HepG2 (cell line): ENCODE data around the gene SH2D3A. TPM values are rescaled to one million over a fixed set of nuclear protein-coding genes. Genes with fewer than 3 reads are reported as not detected.

Experiments
- ATAC-seq: fragments of 200-7000 bp; cut with Tn5 transposase; 3 replicates; pipeline ENCODE4 v1.9.1; 2020; ENCODE audit warnings: mild to moderate bottlenecking, moderate library complexity
- BruUV-seq: library from RNA; stranded (reverse); fragments of 400-500 nt; replicated peaks from 2 replicates; lab custom pipeline; 2021; lab: Mats Ljungman, UMichigan
- CTCF ChIA-PET: fragments of 300-600 bp; formaldehyde crosslinking; extraction: SDS; loops from one replicate; lab custom pipeline; 2021; ENCODE audit warnings: low total read pairs, inconsistent platforms, low intra/inter-chr PET ratio; lab: Yijun Ruan, JAX
- POLR2A ChIA-PET: fragments of 350-600 bp; sonication (Branson Sonifier 250); formaldehyde crosslinking; loops from one replicate; lab custom pipeline; 2020; ENCODE audit warnings: antibody characterized with exemption, inconsistent platforms; lab: Yijun Ruan, JAX
- DNase-seq: peaks from one replicate; pipeline ENCODE4 v3.0.0-alpha.2; 2015; ENCODE audit warnings: low spot score
- FAIRE-seq: peaks from 3 replicates; lab custom pipeline; 2011; peaks lifted over from hg19 to GRCh38; lab: Jason Lieb, UNC
- H2AFZ ChIP-seq: one replicate; pipeline ENCODE4 v1.6.1; 2011; ENCODE audit warnings: low read length, inconsistent platforms
- H3K27ac ChIP-seq: fragments of 300-600 bp; 3 replicates; pipeline ENCODE4 v1.8.0; 2011; ENCODE audit warnings: mixed run types, mild to moderate bottlenecking, mixed read lengths, low read length, inconsistent platforms; ENCODE audit not compliant: insufficient read depth; ENCODE audit errors: extremely low read length
- H3K27me3 ChIP-seq, 2 experiments: fragments of 200-600 bp in 1 of 2; 2 replicates in 1 of 2; 3 replicates in 1 of 2; pipeline versions ENCODE4 v1.6.0 to v1.8.0; 2011; ENCODE audit warnings: low read length in 2 of 2, mild to moderate bottlenecking in 2 of 2, moderate library complexity in 2 of 2, inconsistent platforms in 1 of 2; ENCODE audit not compliant: insufficient read depth in 2 of 2, control insufficient read depth in 1 of 2
- H3K36me3 ChIP-seq, 2 experiments: fragments of 200-600 bp in 1 of 2; replicated peaks in 1 of 2; 2 replicates in 1 of 2; 3 replicates in 1 of 2; pipeline versions ENCODE4 v1.5.1 to v1.8.0; 2011; ENCODE audit warnings: low read length in 2 of 2, inconsistent platforms in 1 of 2; ENCODE audit not compliant: insufficient read depth in 2 of 2, control insufficient read depth in 1 of 2
- H3K4me1 ChIP-seq: 2 replicates; pipeline ENCODE4 v1.5.1; 2012; ENCODE audit warnings: low read length, inconsistent platforms; ENCODE audit not compliant: insufficient read depth
- H3K4me2 ChIP-seq: 2 replicates; pipeline ENCODE4 v1.6.0; 2011; ENCODE audit warnings: low read depth, low read length, inconsistent platforms
- H3K4me3 ChIP-seq, 3 experiments: fragments of 200-600 bp in 1 of 3; sonication (generic), shearing (Covaris generic) in 1 of 3; replicated peaks in 1 of 3; 2 replicates each; pipeline ENCODE4 v1.5.1; 2011 to 2016; ENCODE audit warnings: low read length in 3 of 3, inconsistent platforms in 2 of 3, low read depth in 2 of 3, mild to moderate bottlenecking in 2 of 3, control low read depth in 1 of 3, mixed read lengths in 1 of 3; ENCODE audit not compliant: insufficient read depth in 1 of 3
- H3K79me2 ChIP-seq: one replicate; pipeline ENCODE4 v1.6.1; 2011; ENCODE audit warnings: low read length, inconsistent platforms; ENCODE audit not compliant: insufficient read depth
- H3K9ac ChIP-seq: 2 replicates; pipeline ENCODE4 v1.6.0; 2011; ENCODE audit warnings: mild to moderate bottlenecking, low read depth, low read length, inconsistent platforms; ENCODE audit not compliant: insufficient read depth
- H3K9me3 ChIP-seq: 2 replicates; pipeline ENCODE4 v1.5.1; 2012; ENCODE audit warnings: mild to moderate bottlenecking, low read length
- H4K20me1 ChIP-seq: 2 replicates; pipeline ENCODE4 v1.6.0; 2011; ENCODE audit warnings: inconsistent platforms, mild to moderate bottlenecking, low read length, moderate library complexity; ENCODE audit not compliant: insufficient read depth
- IRF1 ChIP-seq: sonication (generic); formaldehyde crosslinking; IDR thresholded peaks from 2 replicates; pipeline ENCODE4 v1.4.0; 2020; ENCODE audit warnings: low read depth, mild to moderate bottlenecking, missing genetic modification reagents
- PHF21A ChIP-seq: sonication (generic); formaldehyde crosslinking; IDR thresholded peaks from 2 replicates; pipeline ENCODE4 v1.5.0; 2020; ENCODE audit warnings: mild to moderate bottlenecking, missing genetic modification reagents
- SRSF4 ChIP-seq: fragments of 200-400 bp; formaldehyde crosslinking; IDR thresholded peaks from one replicate; pipeline ENCODE4 v1.6.1; 2018; ENCODE audit warnings: mild to moderate bottlenecking, low read depth, low read length, moderate library complexity; ENCODE audit not compliant: poor library complexity, severe bottlenecking
- ZKSCAN8 ChIP-seq: IDR thresholded peaks from 2 replicates; pipeline ENCODE4 v1.6.1; 2016; ENCODE audit warnings: borderline replicate concordance, missing genetic modification reagents, missing compliant biosample characterization
- ZNF142 ChIP-seq: sonication (generic); formaldehyde crosslinking; IDR thresholded peaks from 2 replicates; pipeline ENCODE4 v1.4.0; 2020; ENCODE audit warnings: missing genetic modification reagents
- ZNF501 ChIP-seq: sonication (generic); formaldehyde crosslinking; IDR thresholded peaks from 2 replicates; pipeline ENCODE4 v1.5.1; 2020; ENCODE audit warnings: mild to moderate bottlenecking, moderate library complexity, missing genetic modification reagents
- ZNF841 ChIP-seq: sonication (generic); formaldehyde crosslinking; IDR thresholded peaks from 2 replicates; pipeline ENCODE4 v1.8.1; 2023; ENCODE audit warnings: missing genetic modification reagents, borderline replicate concordance
- WGBS: methylation state at CpG from one replicate; pipeline ENCODE4 v1.1.6; 2017; ENCODE audit warnings: low lambda C conversion rate; 5-methylcytosine and 5-hydroxymethylcytosine counted together
- in situ Hi-C: cut with HindIII; loops from 2 replicates; pipeline ENCODE4 v1.10.0; 2017; ENCODE audit warnings: low pct_unique_long_range_greater_than_20kb; ENCODE audit not compliant: extremely low pct_ligation_motif_present
- intact Hi-C: fragments of 100-400 bp; cut with micrococcal nuclease; formaldehyde crosslinking; loops from one replicate; pipeline ENCODE4 v1.10.0; 2022; ENCODE audit not compliant: unreplicated experiment
- polyA plus RNA-seq, 8 experiments: library from polyadenylated mRNA; depleted of rRNA in 3 of 8; stranded (reverse) in 7 of 8; unstranded in 1 of 8; fragments of >200 nt; fragmentation: Illumina TruSeq in 4 of 8; extraction: Trizol in 4 of 8; gene quantifications; 2 replicates each; pipeline versions ENCODE4 v1.2.1 to v1.2.3, GENCODE V29; 2011 to 2016; ENCODE audit warnings: low read depth in 4 of 8, missing spikeins in 1 of 8, mixed read lengths in 1 of 8; ENCODE audit not compliant: insufficient read depth in 1 of 8
- total RNA-seq, 5 experiments: library from RNA; depleted of rRNA; stranded (reverse); fragments of >200 nt; fragmentation: Illumina TruSeq; extraction: Trizol; gene quantifications; 2 replicates each; pipeline ENCODE4 v1.2.3, GENCODE V29; 2016; ENCODE audit warnings: low read depth in 1 of 5
- TF ChIP-seq, protein P1 (sequence below): sonication (generic); formaldehyde crosslinking; IDR thresholded peaks from 2 replicates; pipeline ENCODE4 v1.5.0; 2020; ENCODE audit warnings: missing genetic modification reagents
- TF ChIP-seq, protein P2 (sequence below): sonication (generic); formaldehyde crosslinking; IDR thresholded peaks from 2 replicates; pipeline ENCODE4 v1.4.0; 2020; ENCODE audit warnings: missing genetic modification reagents

Gene SH2D3A
- total and polyA plus RNA-seq, 2 of the 13 experiments (the other 11 are each of a cell fraction or from before 2014, with no cell fraction given): 1.0 to 2.2 TPM

GRCh38 chr19:6800991-6801484 lies 33.8 kb upstream of the SH2D3A start:
- no peak for TF ChIP-seq ZNF841 (CRISPR knock-in tag)
- no peak for TF ChIP-seq IRF1 (CRISPR knock-in tag)
- TF ChIP-seq SRSF4: no peak
- TF ChIP-seq, protein P1, sequence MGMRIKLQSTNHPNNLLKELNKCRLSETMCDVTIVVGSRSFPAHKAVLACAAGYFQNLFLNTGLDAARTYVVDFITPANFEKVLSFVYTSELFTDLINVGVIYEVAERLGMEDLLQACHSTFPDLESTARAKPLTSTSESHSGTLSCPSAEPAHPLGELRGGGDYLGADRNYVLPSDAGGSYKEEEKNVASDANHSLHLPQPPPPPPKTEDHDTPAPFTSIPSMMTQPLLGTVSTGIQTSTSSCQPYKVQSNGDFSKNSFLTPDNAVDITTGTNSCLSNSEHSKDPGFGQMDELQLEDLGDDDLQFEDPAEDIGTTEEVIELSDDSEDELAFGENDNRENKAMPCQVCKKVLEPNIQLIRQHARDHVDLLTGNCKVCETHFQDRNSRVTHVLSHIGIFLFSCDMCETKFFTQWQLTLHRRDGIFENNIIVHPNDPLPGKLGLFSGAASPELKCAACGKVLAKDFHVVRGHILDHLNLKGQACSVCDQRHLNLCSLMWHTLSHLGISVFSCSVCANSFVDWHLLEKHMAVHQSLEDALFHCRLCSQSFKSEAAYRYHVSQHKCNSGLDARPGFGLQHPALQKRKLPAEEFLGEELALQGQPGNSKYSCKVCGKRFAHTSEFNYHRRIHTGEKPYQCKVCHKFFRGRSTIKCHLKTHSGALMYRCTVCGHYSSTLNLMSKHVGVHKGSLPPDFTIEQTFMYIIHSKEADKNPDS (CRISPR knock-in tag): no peak
- 0 out of 2 replicates have a peak, but pooled peaks have one; percentile 17 for TF ChIP-seq ZNF501 (CRISPR knock-in tag)
- TF ChIP-seq, protein P2, sequence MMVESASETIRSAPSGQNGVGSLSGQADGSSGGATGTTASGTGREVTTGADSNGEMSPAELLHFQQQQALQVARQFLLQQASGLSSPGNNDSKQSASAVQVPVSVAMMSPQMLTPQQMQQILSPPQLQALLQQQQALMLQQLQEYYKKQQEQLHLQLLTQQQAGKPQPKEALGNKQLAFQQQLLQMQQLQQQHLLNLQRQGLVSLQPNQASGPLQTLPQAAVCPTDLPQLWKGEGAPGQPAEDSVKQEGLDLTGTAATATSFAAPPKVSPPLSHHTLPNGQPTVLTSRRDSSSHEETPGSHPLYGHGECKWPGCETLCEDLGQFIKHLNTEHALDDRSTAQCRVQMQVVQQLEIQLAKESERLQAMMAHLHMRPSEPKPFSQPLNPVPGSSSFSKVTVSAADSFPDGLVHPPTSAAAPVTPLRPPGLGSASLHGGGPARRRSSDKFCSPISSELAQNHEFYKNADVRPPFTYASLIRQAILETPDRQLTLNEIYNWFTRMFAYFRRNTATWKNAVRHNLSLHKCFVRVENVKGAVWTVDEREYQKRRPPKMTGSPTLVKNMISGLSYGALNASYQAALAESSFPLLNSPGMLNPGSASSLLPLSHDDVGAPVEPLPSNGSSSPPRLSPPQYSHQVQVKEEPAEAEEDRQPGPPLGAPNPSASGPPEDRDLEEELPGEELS (CRISPR knock-in tag): no peak
- no peak for TF ChIP-seq ZNF142 (CRISPR knock-in tag)
- TF ChIP-seq PHF21A (CRISPR knock-in tag): no peak
- peak; percentile 78; the same call in 1 of the 2 replicates for TF ChIP-seq ZKSCAN8 (CRISPR knock-in tag)
- Histone ChIP-seq H3K4me3 (peak overlapping the region in 1 of 3 experiments; percentile 46; a peak in 1 of 6 replicates), H4K20me1 (no peaks in the 10 kb centered on the region), H3K4me2 (peak overlapping the region; percentile 60), H3K9me3 (no peaks in the 10 kb centered on the region), H3K4me1 (peaks cover 13% of the 10 kb centered on the region), H3K79me2 (no peaks in the 10 kb centered on the region), H2AFZ (no peak overlapping the region), H3K9ac (no peak overlapping the region), H3K36me3 (no peaks in the 10 kb centered on the region), H3K27ac (no peak overlapping the region), H3K27me3 (peaks cover 0 to 12% of the 10 kb centered on the region in 2 experiments; a peak in 3 of 5 replicates)
- ChIA-PET CTCF (no interaction called here), POLR2A (no interaction called here)
- ATAC-seq: no peak
- in situ Hi-C loops (no loop called here), intact Hi-C loops (no loop called here)
- 31% methylated on average over 7 of the region's 10 CpGs for WGBS
- peak; percentile 19 for DNase-seq
- BruUV-seq: no TSS peak
- FAIRE-seq: no peak
